Fibroblast of lung (primary cell): ENCODE data around the gene PPARG. TPM values are rescaled to one million over a fixed set of nuclear protein-coding genes. Genes with fewer than 3 reads are reported as not detected.

Experiments used
- DNase-seq, 2 donors: peaks; one replicate each; pipeline versions ENCODE4 v3.0.0 to v3.0.0-alpha.2; 2010; ENCODE audit warnings: low read depth in 2 of 2
- H2AFZ ChIP-seq: 2 replicates; pipeline ENCODE4 v1.5.1; 2012; ENCODE audit warnings: low read length, control low read depth, inconsistent platforms
- H3K27ac ChIP-seq: 2 replicates; pipeline ENCODE4 v1.5.1; 2011; ENCODE audit warnings: low read length, control low read depth; ENCODE audit not compliant: insufficient read depth
- H3K27me3 ChIP-seq: 2 replicates; pipeline ENCODE4 v1.5.1; 2011; ENCODE audit warnings: mild to moderate bottlenecking, low read length; ENCODE audit not compliant: control insufficient read depth, insufficient read depth
- H3K36me3 ChIP-seq: 2 replicates; pipeline ENCODE4 v1.5.1; 2011; ENCODE audit warnings: low read length; ENCODE audit not compliant: control insufficient read depth, insufficient read depth
- H3K4me1 ChIP-seq: 2 replicates; pipeline ENCODE4 v1.5.1; 2011; ENCODE audit warnings: low read length; ENCODE audit not compliant: control insufficient read depth, insufficient read depth; ENCODE audit errors: extremely low read depth
- H3K4me2 ChIP-seq: 2 replicates; pipeline ENCODE4 v1.5.1; 2011; ENCODE audit warnings: low read length, control low read depth; ENCODE audit not compliant: insufficient read depth; ENCODE audit errors: extremely low read depth
- H3K4me3 ChIP-seq, 4 experiments: fragments of 200-600 bp in 1 of 4; sonication (generic) in 1 of 4; replicated peaks in 1 of 4; 2 replicates each; pipeline ENCODE4 v1.5.1; 2011 to 2016; ENCODE audit warnings: low read length in 4 of 4, low read depth in 3 of 4, mild to moderate bottlenecking in 3 of 4, control low read depth in 2 of 4, inconsistent platforms in 1 of 4, mixed read lengths in 1 of 4; ENCODE audit not compliant: insufficient read depth in 1 of 4; ENCODE audit errors: control extremely low read depth in 1 of 4
- H3K79me2 ChIP-seq: 2 replicates; pipeline ENCODE4 v1.5.1; 2012; ENCODE audit warnings: mild to moderate bottlenecking, low read length, inconsistent platforms; ENCODE audit not compliant: control insufficient read depth, insufficient read depth
- H3K9ac ChIP-seq: 2 replicates; pipeline ENCODE4 v1.5.1; 2011; ENCODE audit warnings: mild to moderate bottlenecking, low read length, control low read depth; ENCODE audit not compliant: insufficient read depth
- H3K9me3 ChIP-seq: 2 replicates; pipeline ENCODE4 v1.5.1; 2012; ENCODE audit warnings: low read depth, low read length; ENCODE audit not compliant: control insufficient read depth, insufficient read depth
- H4K20me1 ChIP-seq: 2 replicates; pipeline ENCODE4 v1.5.1; 2011; ENCODE audit warnings: low read length; ENCODE audit not compliant: control insufficient read depth, insufficient read depth; ENCODE audit errors: extremely low read depth
- EZH2 ChIP-seq: IDR thresholded peaks from 2 replicates; pipeline ENCODE4 v1.5.1; 2012; ENCODE audit warnings: low read length, control low read depth, mild to moderate bottlenecking; ENCODE audit errors: missing control alignments
- polyA plus RNA-seq, 2 donors: library from polyadenylated mRNA; depleted of rRNA in 1 of 2; stranded (reverse) in 1 of 2; unstranded in 1 of 2; fragments of >200 nt; gene quantifications; 2 replicates each; pipeline ENCODE4 v1.2.1, GENCODE V29; 2011 to 2012; ENCODE audit warnings: missing spikeins in 1 of 2
- total RNA-seq: library from RNA; depleted of rRNA; stranded (reverse); fragments of >200 nt; gene quantifications from 2 replicates; pipeline ENCODE4 v1.2.1, GENCODE V29; 2014
- TF ChIP-seq, protein P1 (sequence below), 2 donors: IDR thresholded peaks in 1 of 2; conservative IDR thresholded peaks in 1 of 2; 1 replicate in 1 of 2; 2 replicates in 1 of 2; pipeline ENCODE4 v1.5.1; 2011 to 2012; ENCODE audit warnings: low read length in 2 of 2, control low read depth in 1 of 2, inconsistent platforms in 1 of 2, low read depth in 1 of 2, mild to moderate bottlenecking in 1 of 2

PPARG gene
- total and polyA plus RNA-seq, 2 donors (not counting 1 experiment from before 2014, with no cell fraction given), result 32.8 to 42.8 TPM

DNA sequence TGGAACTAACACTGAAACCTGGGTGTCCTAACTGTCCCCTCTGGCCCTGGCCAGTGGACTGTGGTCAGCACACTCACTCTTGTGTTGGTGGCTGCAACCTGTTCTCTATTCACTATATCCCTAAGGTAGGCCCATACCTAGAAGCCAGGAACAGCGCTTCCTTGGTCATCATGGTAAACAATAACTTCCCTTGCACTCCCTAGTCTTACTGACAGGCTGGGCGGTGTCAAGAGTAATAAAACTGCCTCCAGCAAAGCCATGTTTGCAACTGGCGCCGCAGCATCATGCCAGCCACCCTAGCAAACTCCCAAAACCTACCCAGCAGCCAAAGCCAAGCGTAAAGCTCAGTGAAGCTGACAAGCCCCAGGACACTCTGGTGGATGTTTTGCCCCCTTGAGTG, 132.3 kb downstream of the PPARG start:
- H3K27ac ChIP-seq, result no peak overlapping the region
- H3K4me1 ChIP-seq, result peaks cover 2% of the 10 kb centered on the region
- H3K27me3 ChIP-seq, result no peaks in the 10 kb centered on the region
- H3K4me2 ChIP-seq, result no peak overlapping the region
- H3K36me3 ChIP-seq, result no peaks in the 10 kb centered on the region
- no peak for TF ChIP-seq EZH2
- H4K20me1 ChIP-seq, result no peaks in the 10 kb centered on the region
- no peak overlapping the region for H3K9ac ChIP-seq
- H3K9me3 ChIP-seq, result no peaks in the 10 kb centered on the region
- no peaks in the 10 kb centered on the region for H3K79me2 ChIP-seq
- no peak overlapping the region for H2AFZ ChIP-seq
- DNase-seq, result no peak
- no peak overlapping the region for H3K4me3 ChIP-seq

DNA sequence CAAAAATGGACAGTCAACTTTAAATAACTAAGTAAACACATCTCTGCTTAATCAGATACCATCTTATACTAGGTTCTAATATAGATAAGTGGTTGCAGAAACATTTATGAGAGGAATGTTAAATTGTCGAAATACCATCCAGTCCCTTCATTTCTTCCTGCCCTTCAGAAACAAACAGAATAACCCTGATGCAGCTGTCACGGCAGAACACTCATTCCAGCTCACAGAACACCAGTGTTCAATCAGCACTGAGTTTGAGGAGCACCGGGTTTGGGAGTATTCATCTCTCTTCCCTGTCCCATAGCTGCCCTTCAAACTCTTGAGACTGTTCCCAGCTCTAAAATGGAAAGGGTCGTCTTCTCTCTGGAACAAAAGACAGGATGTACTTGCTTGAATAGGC, 134.3 kb downstream of the PPARG start:
- TF ChIP-seq EZH2, result no peak
- TF ChIP-seq, protein P1, sequence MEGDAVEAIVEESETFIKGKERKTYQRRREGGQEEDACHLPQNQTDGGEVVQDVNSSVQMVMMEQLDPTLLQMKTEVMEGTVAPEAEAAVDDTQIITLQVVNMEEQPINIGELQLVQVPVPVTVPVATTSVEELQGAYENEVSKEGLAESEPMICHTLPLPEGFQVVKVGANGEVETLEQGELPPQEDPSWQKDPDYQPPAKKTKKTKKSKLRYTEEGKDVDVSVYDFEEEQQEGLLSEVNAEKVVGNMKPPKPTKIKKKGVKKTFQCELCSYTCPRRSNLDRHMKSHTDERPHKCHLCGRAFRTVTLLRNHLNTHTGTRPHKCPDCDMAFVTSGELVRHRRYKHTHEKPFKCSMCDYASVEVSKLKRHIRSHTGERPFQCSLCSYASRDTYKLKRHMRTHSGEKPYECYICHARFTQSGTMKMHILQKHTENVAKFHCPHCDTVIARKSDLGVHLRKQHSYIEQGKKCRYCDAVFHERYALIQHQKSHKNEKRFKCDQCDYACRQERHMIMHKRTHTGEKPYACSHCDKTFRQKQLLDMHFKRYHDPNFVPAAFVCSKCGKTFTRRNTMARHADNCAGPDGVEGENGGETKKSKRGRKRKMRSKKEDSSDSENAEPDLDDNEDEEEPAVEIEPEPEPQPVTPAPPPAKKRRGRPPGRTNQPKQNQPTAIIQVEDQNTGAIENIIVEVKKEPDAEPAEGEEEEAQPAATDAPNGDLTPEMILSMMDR (conservative IDR thresholded peaks at IDR 0.05 in 1 of 2, IDR thresholded peaks at IDR 0.05 in 1 of 2; ENCODE audit: low read depth in 1 of 2, low read length in 2 of 2), result no peak
- Histone ChIP-seq H3K27ac (no peak overlapping the region), H3K27me3 (no peaks in the 10 kb centered on the region), H3K36me3 (no peaks in the 10 kb centered on the region), H3K79me2 (no peaks in the 10 kb centered on the region), H2AFZ (no peak overlapping the region), H3K4me2 (no peak overlapping the region), H3K9ac (no peak overlapping the region), H3K4me1 (peaks cover 2% of the 10 kb centered on the region), H4K20me1 (no peaks in the 10 kb centered on the region), H3K4me3 (no peak overlapping the region), H3K9me3 (no peaks in the 10 kb centered on the region)
- DNase-seq, result no peak

DNA sequence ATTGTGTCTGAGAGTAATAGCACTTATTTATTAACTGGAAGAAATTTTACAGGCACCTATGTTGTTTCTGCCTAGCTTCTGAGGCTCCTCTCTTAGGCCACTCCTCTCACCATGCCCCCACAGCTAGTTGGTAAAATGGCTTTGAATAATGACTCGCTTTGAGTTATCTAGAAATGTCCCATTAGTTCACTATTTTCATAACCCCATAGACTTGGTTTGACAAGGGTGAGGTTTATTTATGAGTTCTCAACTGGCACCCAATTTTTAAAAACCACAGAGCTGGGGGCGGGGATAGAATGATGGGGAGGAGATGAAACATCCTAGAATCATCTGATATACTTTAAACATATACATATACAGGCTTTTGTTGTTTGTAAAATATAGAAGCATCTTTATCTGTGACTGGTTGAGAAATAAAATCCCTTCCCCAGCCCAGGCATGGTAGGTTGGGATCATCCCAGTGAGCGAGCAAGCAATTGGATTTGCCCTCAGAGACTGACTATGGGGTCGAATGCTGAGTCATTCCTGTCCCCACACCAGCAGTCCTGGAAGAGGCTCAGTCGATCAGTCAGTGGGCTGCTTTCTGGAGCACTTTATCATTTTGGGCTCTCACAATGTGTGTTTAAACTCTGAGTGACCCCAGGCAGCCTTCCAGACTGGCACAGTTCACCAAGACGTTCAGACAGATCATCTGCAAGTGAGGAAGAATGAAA, 135.2 kb downstream of the PPARG start:
- H3K36me3 ChIP-seq, result no peaks in the 10 kb centered on the region
- no peak overlapping the region for H3K4me2 ChIP-seq
- no peak overlapping the region for H2AFZ ChIP-seq
- no peak overlapping the region for H3K4me3 ChIP-seq
- H3K4me1 ChIP-seq, result peaks cover 2% of the 10 kb centered on the region
- H4K20me1 ChIP-seq, result no peaks in the 10 kb centered on the region
- no peak overlapping the region for H3K27ac ChIP-seq
- TF ChIP-seq, protein P1 (conservative IDR thresholded peaks at IDR 0.05 in 1 of 2, IDR thresholded peaks at IDR 0.05 in 1 of 2; ENCODE audit: low read depth in 1 of 2, low read length in 2 of 2), result no peak
- no peak for TF ChIP-seq EZH2
- no peaks in the 10 kb centered on the region for H3K79me2 ChIP-seq
- H3K9me3 ChIP-seq, result no peaks in the 10 kb centered on the region
- H3K27me3 ChIP-seq, result no peaks in the 10 kb centered on the region
- H3K9ac ChIP-seq, result no peak overlapping the region
- peak; percentile 77 to 78 for DNase-seq
